T-helper 9 cell (primary cell): ENCODE data around the gene ZNF575.
"Not testable (repeated sequence)": the region's sequence is repeated elsewhere in the genome, so short reads cannot be mapped to it uniquely, and the experiment has no call there.

Experiments used
- DNase-seq: peaks from one replicate; pipeline ENCODE4 v3.0.0-alpha.2; 2020

The ZNF575 gene

GRCh38 chr19:43511324-43511723 lies 21.7 kb upstream of the ZNF575 start:
- no peak for DNase-seq

DNA sequence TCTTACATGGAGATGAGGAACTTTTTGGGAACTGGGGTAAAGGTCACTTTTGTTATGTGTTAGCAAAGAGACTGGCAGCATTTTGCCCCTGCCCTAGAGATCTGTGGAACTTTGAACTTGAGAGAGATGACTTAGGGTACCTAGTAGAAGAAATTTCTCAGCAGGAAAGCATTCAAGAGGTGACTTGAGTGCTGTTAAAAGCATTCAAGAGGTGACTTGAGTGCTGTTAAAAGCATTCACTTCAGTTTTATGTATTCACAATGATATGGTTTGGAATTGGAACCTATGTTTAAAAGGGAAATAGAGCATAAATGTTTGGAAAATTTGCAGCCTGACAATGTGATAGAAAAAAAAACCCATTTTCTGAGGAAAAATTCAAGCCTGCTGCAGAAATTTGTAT lies 20.6 kb upstream of the ZNF575 start:
- DNase-seq, result not testable (repeated sequence)

DNA sequence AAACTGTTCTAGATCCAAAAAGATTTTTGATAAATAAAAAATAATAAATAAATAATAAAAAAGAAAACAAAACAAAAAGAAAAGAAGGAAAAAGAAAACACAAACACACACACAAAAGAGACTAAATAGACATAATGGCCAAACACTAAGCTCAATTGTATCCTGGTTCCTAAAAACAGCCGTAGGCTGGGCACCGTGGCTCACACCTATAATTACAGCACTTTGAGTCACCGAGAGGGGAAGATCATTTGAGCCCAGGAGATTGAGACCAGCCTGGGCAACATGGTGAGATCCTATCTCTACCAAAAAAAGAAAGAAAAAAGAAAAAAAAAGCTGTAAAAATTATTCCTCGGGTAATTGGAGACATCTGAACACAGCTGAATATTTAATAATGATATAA lies 14.9 kb upstream of the ZNF575 start:
- no peak for DNase-seq

- peak; percentile 80 for DNase-seq
Observed at GRCh38 chr19:43519436-43520088, 13.4 kb upstream of the ZNF575 start.

GRCh38 chr19:43522929-43523328 lies 10.1 kb upstream of the ZNF575 start:
- no peak for DNase-seq

DNA sequence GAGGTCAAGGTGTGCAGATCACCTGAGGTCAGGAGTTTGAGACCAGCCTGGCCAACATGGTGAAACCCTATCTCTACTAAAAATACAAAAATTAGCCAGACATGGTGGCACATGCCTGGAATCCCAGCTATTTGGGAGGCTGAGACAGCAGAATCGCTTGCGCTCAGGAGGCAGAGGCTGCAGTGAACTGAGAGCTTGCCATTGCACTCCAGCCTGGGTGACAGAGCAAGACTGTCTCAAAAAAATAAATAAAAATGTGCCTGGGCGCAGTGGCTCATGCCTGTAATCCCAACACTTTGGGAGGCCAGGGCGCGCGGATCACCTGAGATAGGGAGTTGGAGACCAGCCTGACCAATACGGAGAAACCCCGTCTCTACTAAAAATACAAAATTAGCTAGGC lies 9.3 kb upstream of the ZNF575 start:
- DNase-seq, result not testable (repeated sequence)

DNA sequence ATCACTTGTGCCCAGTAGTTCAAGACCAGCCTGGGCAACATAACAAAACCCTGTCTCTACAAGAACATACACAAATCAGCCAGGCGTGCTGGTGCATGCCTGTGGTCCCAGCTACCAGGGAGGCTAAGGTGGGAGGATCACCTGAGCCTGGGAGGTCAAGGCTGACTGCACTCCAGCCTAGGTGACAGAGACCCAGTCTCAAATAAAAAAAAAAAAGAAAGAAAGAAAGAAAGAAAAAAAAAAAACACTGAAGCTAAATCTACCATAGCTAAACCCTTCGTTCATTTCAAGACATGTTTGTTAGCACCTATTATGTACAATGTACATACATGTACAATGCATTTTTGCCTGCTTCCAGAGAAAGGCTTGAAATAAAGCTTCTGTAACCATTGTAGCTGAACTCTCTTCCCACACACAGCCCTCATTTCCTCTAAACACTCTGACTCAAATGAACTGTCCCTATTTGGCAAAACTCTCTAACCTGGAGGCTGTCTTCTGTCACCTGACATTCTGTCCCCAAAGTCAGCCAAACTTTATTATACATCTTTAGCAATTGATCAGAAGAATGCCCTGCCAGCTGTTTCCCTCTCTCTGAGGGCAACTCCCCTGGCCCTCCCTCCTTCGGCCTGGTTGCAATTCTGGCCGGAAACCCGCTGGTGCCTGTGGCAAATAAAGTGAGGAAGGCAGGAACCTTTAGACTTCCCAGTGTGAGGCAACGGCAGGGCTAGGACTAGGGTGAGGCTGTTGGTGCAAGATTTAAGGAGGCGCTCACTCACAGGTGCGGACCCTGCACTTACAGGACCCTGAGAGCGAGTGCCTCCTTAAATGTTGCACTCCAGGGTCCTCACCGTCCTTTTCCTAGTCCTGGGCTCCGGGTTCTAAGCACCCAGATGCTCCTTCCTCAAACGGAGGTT lies 7.8 kb upstream of the ZNF575 start:
- peak; percentile 21 for DNase-seq

- DNase-seq, result no peak
Observed at GRCh38 chr19:43525836-43526771, 6.9 kb upstream of the ZNF575 start.

DNA sequence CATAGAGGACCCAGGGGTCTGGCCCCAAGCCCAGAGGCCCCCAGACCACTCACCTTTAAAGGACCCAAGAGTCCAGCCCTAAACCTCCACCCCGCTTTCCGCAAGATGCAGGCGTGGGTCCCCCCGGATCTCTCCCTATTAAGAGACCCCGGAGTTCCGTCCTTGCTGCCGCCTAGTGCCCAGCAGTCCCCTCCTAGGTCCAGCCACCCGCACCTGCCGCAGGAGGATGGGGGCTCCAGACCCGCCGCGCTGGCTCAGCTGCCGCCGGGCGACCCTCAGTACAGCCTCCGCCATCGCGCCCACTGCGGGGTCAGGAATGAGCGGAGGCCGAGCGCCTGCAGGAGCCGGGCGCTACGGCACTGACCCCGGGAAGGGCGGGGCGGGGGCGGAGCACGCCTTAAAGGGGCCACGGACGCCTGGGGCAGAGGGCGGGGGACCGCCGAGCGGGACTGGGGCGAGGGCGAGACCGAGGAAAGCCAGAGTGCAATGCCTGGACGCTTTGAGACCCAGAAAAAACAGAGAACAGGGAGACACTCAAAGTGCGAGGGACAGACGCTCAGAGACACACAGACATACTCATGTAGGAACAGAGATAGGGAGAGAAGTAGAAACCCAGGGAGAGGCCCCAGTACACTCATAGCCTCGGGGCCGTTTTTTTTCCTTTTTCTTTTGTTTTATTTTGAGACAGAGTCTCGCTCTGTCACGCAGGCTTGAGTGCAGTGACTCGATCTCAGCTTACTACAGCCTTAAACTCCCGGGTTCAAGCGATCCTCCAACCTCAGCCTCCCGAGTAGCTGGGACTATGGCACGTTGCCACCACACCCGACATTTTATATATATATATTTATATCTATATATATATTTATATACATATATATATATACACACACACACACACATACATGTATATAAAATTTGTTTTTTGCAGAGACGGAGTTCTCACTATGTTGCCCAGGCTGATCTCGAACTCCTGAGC lies 5.8 kb upstream of the ZNF575 start, which contains the start of gene ETHE1:
TSS of gene ETHE1 (minus strand) at position 318 of the 976 bp plus-strand sequence. CDS start at position 294, 24 bp downstream.
- peak; percentile 67 for DNase-seq

DNA sequence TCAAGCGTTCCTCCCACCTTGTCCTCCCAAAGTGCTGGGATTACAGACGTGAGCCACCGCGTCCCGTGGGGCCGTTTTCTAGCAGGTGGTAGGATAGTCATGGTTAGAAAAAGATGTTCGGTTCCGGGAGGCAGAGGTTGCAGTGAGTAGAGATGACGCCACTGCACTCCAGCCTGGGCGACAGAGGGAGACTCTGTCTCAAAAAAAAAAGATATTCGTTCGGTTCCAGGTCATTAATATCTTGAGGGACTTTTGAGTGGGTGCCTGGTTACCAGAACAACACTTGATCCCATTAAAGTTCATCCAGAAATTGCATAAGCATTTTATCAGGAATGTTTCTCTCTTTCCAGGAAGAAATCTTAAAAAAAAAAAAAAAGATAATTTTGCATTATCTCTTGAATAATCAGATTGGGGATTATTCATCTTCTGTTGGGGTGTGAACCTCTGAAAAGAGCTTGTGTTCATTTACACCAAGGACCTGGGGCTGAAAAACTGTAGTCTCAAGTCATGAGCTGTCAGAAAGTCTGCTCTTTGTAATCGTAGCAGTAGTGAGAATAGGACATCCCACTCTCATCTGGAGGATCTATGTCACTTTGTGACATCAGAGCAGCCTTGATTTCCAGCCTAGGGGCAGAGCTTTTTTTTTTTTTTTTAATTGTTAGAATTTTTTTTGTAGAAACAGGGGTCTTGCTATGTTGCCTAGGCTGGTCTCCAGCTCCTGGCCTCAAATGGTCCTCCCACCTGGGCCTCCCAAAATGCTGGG lies 4.9 kb upstream of the ZNF575 start:
- no peak for DNase-seq

- DNase-seq, result no peak
Observed at GRCh38 chr19:43532571-43532961, 422 bp upstream of the ZNF575 start.

DNA sequence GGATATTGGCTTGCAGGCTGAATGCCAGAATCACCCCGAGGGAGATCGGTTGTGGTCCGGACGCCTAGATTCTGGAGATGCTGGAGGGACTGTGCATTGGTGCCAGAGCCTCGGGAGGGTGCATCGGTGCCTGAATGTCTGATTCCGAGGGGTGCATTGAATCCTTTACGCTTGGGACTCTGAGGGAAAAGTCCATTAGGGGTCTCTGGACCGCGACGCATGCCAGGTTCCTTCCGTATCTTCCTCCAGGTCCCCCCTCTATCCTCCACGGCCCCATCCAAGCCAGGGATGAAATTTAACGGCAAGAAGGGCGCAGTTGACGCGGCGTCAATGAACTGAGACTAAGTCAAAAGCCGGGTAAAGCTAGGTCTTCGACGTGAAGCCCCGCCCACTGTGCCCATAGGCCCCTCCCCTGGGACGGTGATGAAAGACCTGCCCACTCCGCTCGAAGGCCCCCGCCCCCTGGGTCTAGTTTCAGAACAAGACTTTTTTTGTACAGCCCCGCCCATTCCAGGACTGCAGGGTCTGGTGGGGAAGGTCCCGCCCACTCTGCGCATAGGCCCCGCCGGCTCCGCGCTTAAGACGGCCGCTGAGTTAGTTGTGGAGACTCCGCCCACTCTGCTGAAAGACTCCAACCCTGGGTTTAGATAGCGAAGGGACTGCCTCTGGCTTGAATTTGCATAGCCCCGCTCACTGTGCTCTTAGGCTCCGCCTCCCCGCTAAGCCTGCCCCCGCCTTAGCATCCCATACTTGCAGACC lies 737 bp downstream of the ZNF575 start:
- peak; percentile 85 for DNase-seq

- no peak for DNase-seq
Observed at GRCh38 chr19:43534305-43534815, 1.4 kb downstream of the ZNF575 start.

- DNase-seq, result no peak
Observed at GRCh38 chr19:43534816-43535761, 2.1 kb downstream of the ZNF575 start.

DNA sequence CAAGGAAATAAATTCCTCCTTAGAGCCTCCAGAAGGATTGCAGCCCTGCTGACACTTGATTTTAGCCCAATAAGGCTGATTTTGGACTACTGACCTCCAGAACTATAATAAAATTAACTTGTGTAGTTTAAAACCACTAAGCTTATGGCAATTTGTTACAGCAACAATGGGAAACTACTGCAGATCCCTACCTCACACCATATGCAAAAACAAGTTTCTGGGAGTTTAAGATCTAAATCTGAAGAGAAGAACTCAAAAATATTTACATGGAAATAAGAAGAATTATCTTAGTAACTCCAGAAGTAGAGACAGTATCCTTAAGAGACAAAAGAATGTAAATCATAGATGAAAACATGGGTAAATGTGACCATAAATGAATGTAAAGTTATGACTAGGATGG lies 5.9 kb downstream of the ZNF575 start:
- DNase-seq, result no peak

DNA sequence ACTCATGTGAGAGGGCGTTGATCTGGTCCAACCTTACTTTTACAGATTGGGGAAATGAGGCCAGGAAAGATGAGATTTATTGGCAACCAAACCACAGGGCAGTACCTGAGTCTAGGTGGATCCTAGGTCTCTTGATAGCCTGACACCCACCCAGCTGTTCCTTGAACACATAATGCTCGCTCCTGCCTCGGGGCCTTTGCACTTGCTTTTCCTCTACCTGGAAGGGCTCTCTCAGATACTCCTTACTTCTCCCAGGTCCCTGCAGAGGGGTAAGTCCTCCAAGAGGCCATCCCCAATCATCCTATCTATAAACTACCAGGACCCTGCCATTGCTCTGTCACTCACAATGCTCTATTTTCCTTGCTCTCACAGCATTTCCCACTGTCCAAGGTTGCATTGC lies 7.4 kb downstream of the ZNF575 start:
- no peak for DNase-seq

- no peak for DNase-seq
Observed at GRCh38 chr19:43541920-43542650, 9.1 kb downstream of the ZNF575 start.

- DNase-seq, result no peak
Observed at GRCh38 chr19:43544077-43544476, 11.1 kb downstream of the ZNF575 start.
